RWPE1 (cell line): ENCODE data around the gene HIVEP1.

Source experiments
- CTCF ChIA-PET: fragments of 350-600 bp; sonication (Branson Sonifier 250); formaldehyde crosslinking; extraction: SDS; loops from one replicate; lab custom pipeline; 2021; lab: Yijun Ruan, JAX
- POLR2A ChIA-PET: fragments of 400-600 bp; formaldehyde crosslinking; extraction: SDS; loops from one replicate; lab custom pipeline; 2020; ENCODE audit warnings: antibody characterized with exemption; ENCODE audit not compliant: low non-redundant PET; lab: Yijun Ruan, JAX
- DNase-seq: peaks from one replicate; pipeline ENCODE4 v3.0.0; 2012; ENCODE audit warnings: low spot score
- H3K27ac ChIP-seq: fragments of 450-650 bp; 2 replicates; pipeline ENCODE4 v1.5.1; 2017
- CTCF ChIP-seq: fragments of 450-650 bp; conservative IDR thresholded peaks from 2 replicates; pipeline ENCODE4 v1.5.1; 2017; ENCODE audit warnings: low read depth, mild to moderate bottlenecking

The HIVEP1 gene

GRCh38 chr6:12126051-12126450, 113.9 kb downstream of the HIVEP1 start:
- no peak for TF ChIP-seq CTCF
- DNase-seq: no peak
- POLR2A ChIA-PET: no interaction called here
- no peak overlapping the region for H3K27ac ChIP-seq
- CTCF ChIA-PET: no interaction called here

- no peak for DNase-seq
- CTCF ChIA-PET: interaction anchor here (0.6 kb wide), 1 partner anchor 278 kb away, joined by 3 read pairs; no protein-coding TSS in a partner anchor
- no peak overlapping the region for H3K27ac ChIP-seq
- no peak for TF ChIP-seq CTCF
- POLR2A ChIA-PET: no interaction called here
Measured at GRCh38 chr6:12129523-12129922, 117.4 kb downstream of the HIVEP1 start.

- CTCF ChIA-PET: no interaction called here
- H3K27ac ChIP-seq: no peak overlapping the region
- no peak for DNase-seq
- no peak for TF ChIP-seq CTCF
- POLR2A ChIA-PET: no interaction called here
Measured at GRCh38 chr6:12132351-12133222, 120.5 kb downstream of the HIVEP1 start.

GRCh38 chr6:12134581-12134980, 122.5 kb downstream of the HIVEP1 start:
- ChIA-PET CTCF (interaction anchor here (0.9 kb wide), 1 partner anchor 100 kb away, joined by 4 read pairs; no protein-coding TSS in a partner anchor), POLR2A (no interaction called here)
- H3K27ac ChIP-seq: no peak overlapping the region

GRCh38 chr6:12134991-12135390, 122.9 kb downstream of the HIVEP1 start:
- DNase-seq: no peak
- CTCF ChIA-PET: no interaction called here
- TF ChIP-seq CTCF: no peak
- POLR2A ChIA-PET: no interaction called here
- H3K27ac ChIP-seq: no peak overlapping the region

More at GRCh38 chr6:12134581-12134980, 122.5 kb downstream of the HIVEP1 start:
- no peak for DNase-seq
- TF ChIP-seq CTCF: no peak

GRCh38 chr6:12136905-12137304, 124.8 kb downstream of the HIVEP1 start:
- ChIA-PET CTCF (no interaction called here), POLR2A (interaction anchor here (0.7 kb wide), 1 partner anchor 436 kb away, joined by 3 read pairs; no protein-coding TSS in a partner anchor)
- no peak for TF ChIP-seq CTCF
- no peak overlapping the region for H3K27ac ChIP-seq
- DNase-seq: no peak
